Activated CD4-positive, alpha-beta T cell treated with anti-CD3 and anti-CD28 coated beads for 1 hour (primary cell): ENCODE data around the gene LRBA.
"Not testable (repeated sequence)": the region's sequence is repeated elsewhere in the genome, so short reads cannot be mapped to it uniquely, and the experiment has no call there.

Experiments used
- DNase-seq: peaks from one replicate; pipeline ENCODE4 v3.0.0-alpha.2; 2020

Gene LRBA

DNA sequence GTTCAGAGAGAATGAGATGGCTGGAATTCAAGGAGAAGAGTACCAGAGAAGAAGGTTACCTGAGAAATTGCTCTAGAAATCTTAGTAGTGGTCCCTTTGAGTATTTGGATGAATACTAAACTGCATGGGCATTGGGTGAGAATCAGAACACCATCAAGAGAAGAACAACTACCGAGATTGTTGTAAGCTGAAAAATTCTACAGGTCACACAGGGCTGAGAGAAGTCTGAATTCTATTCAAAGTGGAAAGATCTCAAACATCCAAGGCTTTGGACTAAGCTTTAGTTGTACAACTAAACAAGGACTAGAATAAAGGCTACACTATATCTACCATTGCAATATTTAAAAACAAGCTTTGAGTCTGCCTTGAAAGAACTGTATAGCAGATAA, 40.8 kb downstream of the LRBA start:
- no peak for DNase-seq

DNA sequence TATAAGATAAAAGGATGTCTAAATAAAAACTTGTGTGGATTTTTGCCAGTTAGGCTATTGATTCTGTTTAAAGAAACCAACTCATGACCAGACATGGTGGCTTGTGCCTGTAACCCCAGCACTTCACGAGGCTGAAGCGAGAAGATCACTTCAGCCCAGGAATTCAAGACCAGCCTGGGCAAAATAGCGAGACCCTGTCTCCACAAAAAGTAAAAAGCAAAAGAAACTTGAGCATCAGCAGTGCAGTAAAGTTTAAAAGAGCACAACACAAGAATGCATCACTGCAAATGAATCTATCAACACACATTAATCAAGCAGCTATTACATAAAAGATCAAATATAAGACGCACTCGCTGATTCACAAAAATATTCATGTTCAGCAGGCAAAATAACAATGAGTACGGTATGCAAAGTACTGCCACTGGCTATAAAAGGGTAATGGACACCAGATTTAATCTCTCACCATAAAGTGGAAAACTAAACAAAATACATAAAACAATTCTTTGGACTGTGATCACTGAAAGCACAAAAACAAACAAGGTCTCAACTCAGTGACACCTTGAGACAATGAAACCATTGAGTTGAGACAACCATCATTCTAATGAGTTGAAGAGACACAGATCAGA, 41.3 kb downstream of the LRBA start:
- DNase-seq, result no peak

DNA sequence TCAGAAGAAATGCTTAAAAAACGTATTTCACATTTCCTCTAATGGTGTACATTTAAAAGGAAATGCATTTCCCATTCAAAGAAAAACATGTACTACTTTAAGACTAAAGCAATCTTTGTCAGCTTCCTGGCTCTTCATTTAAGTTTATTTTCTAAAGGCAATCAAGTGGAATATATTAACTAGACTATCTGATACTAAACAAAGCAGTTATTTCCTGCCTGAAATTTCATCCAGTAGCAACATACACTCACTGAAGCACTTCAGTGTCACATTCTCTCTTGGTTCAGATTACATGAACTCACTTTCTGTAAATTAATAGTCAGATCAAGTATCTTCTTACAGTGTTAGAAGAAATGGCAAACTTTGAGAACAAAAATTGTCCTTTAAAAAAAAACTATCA, 42.5 kb downstream of the LRBA start:
- no peak for DNase-seq

DNA sequence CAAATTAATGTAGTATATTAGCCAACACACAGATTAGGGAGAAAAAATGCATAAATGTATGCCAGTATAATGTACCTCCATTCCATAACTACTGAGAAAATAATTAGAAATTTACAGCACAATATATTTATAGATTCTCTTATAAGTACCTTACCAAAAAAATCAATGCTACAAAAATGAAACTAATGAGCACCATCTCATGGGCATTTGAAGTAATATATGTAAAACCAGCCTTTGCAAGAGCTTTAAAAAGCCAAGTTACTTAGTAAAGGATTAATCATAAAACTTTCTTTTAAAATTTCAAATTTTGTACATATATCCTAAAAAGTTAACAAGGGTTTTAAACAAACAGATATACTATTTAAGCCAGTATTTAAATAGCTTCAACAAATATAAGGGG, 43.2 kb downstream of the LRBA start:
- no peak for DNase-seq

DNA sequence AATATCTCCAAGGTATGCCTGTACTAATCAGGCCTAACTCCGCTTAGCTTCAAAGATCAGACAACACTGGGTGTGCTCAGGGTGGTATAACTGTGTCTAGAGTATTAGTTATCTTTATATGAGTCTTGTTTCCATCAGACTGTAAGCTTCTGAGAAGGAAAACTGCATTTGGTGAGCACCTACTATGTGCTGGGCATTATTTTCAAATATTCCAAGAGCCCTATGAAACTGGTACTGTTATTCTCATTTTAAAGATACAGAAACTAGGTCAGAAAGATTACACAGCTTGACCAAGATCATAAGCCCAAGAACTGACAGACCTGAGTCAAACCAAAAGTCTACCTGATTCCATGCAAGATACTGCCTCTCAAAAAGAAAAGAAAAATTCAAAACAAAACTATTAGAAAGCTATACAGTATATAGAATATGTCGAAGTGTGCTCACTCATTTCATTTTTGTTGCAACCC, 44.4 kb downstream of the LRBA start:
- DNase-seq, result no peak

DNA sequence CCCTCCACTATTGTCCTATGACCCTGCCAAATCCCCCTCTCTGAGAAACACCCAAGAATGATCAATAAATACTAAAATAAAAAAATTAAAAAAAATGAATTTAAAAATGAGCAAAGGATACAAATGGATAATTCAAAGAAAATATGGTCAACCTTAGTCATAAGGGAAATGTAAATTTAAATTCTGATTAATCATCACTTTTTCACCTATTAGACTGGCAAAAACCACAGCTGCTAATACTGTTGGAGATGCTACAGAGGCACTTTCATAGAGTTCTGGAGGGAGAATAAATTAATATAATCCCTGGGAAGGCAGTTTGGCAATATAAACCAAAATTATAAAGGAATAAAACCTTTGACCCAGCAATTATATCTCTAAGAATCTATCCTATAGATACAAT, 50.3 kb downstream of the LRBA start:
- no peak for DNase-seq

DNA sequence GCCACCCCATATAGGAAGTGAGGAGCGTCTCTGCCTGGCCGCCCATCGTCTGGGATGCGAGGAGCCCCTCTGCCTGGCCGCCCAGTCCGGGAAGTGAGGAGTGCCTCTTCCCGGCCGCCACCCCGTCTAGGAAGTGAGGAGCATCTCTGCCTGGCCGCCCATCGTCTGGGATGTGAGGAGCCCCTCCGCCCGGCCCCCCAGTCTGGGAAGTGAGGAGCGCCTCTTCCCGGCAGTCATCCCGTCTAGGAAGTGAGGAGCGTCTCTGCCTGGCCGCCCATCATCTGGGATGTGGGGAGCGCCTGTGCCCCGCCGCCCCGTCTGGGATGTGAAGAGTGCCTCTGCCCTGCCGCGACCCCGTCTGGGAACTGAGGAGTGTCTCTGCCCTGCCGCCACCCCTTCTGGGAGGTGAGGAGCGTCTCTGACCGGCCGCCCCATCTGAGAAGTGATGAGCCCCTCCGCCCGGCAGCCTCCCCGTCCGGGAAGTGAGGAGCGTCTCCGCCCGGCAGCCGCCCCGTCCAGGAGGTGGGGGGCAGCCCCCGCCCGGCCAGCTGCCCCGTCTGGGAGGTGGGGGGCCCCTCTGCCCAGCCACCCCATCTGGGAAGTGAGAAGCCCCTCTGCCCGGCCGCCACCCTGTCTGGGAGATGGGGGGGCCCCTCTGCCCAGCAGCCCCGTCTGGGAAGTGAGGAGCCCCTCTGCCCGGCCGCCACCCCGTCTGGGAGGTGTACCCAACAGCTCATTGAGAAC, 51.3 kb downstream of the LRBA start:
- DNase-seq, result not testable (repeated sequence)

DNA sequence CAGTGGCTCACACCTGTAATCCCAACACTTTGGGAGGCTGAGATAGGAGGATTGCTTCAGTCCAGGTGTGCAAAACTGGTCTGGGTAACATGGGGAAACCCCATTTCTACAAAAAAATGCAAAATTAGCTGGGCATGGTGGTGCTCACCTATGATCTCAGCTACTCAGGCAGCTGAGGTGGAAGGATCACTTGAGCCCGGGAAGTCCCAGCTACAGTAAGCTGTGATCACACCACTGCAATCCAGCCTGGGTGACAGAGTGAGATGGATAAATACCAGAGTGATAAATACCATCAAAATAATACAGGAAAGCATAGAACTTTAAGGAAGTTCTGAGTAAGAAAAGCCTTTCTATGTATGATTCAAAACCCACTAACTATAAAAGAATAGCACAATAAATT, 52.8 kb downstream of the LRBA start:
- DNase-seq, result no peak

DNA sequence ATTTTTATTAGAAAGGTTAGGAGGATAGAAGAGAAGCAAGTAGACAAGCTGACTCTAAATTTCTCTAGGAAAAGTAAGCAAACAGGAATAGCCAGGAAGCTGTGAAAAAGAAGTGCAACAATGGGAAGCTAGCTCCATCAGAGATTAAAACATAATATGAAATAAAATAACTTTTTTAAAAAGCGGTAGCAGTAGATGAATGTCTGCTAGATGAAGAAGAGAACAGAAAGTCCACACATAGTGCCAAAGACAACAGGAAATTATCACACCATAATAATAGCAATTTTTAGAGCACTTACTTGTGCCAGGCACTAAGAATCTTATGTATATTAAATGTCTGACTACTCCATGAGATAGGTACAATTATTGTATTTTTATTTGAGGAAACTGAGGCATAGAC, 53.5 kb downstream of the LRBA start:
- DNase-seq, result no peak

DNA sequence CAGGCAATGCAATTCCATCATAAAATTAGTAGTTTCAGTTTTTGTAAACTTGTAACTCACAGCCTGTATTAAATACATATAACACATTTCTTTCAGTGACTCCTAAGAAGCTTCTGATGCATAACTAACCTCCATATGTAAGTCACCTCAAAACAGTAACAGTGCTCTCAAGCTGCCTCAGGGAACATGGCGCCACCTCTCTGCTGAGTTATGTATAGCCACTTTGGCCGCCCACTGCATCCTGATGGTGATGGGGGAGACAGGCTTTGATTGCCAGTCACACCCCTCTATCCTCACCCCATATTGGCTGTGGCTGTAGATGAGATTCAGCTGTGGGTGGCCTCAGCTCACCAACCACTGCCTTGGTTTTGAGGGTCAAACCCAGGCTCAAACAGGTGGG, 54.3 kb downstream of the LRBA start:
- DNase-seq, result no peak

DNA sequence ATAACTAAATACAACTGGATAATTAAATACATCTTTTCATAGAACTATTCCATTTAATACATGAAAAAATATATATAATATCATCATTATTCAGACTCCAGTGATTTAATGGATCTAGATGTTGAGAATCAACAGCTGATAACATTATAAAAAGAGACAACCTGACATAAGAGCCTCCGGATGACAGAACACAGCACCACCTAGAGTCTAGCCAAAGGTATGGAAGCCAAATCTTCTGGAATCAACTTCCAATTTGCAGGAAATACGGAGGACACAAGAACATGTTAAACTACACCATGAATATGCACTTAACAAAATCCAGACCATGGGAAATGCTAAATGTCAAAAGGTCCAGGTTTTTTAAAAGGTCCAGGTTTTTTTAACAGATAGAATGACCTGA, 55.0 kb downstream of the LRBA start:
- no peak for DNase-seq

DNA sequence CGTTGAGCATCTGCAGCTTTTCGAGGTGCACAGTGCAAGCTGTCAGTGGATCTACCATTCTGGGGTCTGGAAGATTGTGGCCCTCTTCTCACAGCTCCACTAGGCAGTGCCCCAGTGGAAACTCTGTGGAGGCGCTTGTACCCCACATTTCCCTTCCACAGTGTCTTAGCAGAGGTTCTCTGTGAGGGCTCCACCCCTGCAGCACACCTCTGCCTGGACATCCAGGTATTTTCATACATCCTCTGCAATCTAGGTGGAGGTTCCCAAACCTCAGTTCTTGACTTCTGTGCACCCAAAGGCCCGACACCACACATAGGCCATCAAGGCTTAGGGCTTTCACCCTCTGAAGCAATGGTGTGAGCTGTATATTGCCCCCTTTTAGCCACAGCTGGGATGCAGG, 57.1 kb downstream of the LRBA start:
- not testable (repeated sequence) for DNase-seq

DNA sequence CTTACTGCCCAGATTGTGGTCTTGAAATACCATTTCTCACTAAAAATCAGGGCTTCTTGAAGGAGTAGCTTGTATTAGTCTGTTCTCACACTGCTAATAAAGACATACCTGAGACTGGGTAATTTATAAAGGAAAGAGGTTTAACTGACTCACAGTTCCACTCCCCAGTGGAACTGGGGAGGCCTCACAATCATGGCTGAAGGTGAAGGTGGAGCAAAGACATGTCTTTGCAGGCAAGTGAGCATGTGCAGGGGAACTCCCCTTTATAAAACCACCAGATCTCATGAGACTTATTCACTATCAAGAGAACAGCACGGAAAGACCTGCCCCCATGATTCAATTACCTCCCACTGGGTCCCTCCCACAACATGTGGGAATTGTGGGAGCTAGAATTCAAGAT, 58.0 kb downstream of the LRBA start:
- DNase-seq, result not testable (repeated sequence)

DNA sequence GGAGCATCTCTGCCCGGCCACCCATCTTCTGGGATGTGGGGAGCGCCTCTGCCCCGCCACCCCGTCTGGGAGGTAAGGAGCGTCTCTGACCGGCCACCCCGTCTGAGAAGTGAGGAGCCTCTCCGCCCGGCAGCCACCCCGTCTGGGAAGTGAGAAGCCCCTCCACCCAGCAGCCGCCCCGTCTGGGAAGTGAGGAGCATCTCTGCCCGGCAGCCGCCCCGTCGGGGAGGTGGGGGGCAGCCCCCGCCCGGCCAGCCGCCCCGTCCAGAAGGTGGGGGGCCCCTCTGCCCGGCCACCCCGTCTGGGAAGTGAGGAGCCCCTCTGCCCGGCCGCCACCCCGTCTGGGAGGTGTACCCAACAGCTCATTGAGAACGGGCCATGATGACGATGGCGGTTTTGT, 61.2 kb downstream of the LRBA start:
- not testable (repeated sequence) for DNase-seq

DNA sequence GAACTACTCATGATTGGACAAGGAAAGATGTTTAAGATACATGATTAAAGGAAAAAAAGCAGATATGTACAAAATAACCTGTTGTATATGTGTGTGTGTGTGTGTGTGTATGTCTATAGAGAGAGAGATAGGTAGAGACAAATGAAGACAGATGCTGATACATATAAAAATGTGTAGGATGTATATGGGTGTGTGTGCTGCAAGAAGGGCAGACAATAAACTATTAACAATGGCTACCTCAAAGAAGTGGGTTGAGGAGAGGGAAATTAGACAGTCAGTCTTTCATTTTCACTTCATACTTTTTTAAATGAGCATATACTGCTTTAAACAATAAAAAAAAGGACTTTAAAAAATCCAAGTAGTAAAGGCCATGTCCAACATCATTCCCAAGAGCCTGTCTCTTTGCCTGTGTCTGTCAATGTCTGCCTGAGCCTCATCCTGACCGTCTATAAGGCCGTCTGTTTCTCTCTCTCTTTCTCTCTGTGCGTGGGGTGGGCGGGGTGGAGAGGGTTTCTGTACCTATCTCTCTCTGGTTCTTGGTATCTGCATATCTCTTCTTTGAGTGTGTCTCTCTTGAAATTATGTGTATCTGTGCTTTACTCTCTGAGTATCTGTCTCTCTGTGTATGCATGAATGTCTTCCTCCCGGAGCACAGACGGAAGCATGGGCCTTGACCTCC, 62.8 kb downstream of the LRBA start:
- no peak for DNase-seq

DNA sequence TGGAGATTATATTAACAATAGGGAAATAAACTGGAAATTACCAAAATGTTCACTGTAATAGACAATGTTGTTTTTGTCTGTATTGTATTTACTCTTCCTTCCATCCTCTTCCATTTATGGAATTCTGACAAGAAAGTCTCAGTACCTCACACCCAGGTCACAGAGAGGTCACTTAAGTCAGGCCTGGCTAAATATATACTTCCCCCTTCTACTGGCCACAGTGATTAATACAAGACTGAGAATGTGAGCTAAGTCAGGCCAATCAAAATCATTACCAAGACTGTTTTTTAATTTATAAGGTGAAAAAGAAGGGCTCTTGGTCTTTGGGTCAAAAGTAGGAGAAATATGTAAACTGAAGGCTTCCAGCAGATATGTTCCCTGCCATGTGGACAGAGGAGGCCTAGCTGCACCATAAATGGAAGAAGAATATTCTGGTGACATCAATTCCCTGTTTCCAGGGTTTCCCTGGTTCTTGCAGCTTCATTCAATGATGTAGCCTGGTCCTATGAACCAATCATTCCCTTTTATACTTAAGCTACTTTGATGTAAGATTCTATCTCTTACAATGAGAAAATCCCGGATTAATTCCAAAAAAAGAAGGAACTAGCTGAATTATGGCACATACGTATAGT, 64.3 kb downstream of the LRBA start:
- DNase-seq, result no peak

DNA sequence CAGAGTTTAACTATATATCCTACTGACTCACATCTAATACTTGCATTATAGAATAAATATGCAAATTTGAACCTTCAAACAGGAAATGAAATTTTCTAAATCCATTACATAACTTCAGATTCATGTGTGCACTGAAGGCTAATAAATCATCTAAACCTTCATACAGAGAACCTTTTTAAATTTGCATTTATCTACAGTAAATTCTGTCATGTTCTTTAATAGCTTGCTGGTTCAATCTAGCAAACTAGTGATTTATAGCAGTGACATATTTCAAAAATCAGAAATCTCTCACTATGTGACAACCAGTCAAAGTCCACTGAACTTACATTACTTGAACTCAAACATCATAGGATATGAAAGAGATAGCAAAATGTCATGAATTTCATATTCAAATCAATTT, 65.1 kb downstream of the LRBA start:
- no peak for DNase-seq

DNA sequence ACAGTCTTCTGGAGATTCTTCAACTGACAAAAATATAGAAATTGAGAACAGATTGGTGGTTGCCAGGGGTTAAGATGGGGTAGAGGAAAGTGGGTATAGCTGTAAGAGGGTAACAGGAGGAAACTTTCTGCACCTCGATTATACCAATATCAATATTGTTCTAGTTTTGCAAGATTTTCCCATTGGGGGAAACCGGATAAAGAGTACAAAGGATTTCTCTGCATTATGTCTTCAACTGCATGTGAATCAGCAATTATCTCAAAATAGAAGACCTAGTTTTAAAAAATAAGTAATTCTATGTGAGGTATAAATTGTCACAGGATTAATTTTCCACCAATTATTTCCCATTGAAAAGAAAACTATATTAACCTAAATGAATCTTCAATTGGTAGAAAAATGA, 65.7 kb downstream of the LRBA start:
- DNase-seq, result no peak

DNA sequence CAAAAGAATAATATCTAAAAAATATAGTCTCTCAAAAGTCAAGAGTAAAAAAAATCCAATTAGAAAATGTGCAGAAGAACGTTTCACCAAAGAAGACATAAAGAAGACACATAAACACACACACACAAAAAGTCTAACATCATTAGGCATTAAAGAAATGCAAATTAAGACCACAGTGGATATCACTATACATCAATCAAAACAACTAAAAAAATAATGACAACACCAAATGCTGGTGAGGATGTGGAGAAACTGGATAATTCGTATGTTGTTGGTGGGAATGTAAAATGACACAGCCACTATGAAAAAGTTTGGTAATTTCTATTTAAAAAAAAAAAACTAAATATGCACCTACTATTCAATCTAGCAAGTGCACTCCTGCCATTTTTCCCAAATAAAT, 66.4 kb downstream of the LRBA start:
- no peak for DNase-seq

DNA sequence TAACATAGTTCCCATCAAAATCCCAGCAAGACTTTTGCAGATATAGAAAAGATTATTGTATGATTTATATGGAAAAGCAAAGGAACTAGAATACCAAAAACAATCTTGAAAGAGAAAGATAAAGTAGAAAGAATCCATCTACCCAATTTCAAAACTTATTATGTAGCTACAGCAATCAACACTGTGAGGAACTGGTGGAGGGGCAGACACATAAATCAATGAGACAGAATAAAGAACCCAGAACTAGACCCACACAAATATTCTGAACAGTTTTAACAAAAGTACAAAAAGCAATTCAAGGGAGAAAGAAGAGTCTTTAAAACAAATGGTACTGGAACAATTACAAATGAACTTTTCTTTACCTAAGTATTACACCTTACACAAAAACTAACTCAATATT, 67.0 kb downstream of the LRBA start:
- no peak for DNase-seq

DNA sequence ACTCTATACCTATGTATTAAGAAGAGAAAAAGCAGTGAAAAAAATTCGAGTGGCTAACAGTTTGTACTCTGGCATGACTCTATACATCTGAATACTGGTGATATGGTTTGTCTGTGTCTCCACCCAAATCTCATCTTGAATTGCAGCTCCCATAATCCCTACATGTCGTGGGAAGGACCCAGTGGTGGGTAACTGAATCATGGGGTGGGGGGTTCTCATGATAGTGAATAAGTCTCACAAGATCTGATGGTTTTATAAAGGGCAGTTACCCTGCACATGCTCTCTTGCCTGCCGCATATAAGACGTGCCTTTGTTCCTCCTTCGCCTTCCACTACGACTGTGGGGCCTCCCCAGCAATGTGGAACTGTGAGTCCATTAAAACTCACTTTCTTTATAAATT, 70.4 kb downstream of the LRBA start:
- no peak for DNase-seq

DNA sequence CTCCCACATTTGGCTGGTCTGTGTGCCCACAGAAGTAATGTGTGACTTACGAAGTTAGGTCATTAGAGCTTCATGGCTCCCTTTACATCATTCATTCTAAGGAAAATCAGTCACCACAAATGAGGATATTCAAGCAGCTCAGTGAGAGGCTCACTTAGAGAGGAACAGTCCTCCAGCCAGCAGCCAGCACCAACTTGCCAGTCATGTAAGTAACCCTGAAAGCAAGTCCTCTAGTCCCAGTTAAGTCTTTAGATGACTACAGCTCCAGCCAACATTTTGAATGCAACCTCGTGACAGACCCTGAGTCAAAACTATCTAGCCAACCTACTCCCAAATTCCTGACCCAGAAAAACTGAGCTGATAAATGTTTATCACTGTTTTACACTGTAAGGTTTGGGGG, 71.3 kb downstream of the LRBA start:
- no peak for DNase-seq

DNA sequence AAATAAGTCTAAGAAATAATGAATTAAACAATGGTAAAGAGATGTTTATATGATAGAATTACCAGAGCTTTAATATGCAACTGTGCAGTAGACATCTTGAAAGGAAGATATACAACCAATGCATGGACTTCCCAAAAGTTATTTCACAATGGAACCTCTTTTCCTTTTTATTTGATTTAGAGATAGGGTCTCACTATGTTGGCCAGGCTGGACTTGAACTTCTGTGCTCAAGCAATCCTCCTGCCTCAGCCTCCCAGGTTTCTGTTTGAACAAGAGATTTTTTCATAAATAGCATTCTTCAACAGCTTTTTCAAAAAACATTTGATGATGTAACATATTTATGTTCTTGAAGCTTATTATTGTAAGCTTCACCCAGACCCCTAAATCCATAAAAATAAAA, 72.0 kb downstream of the LRBA start:
- no peak for DNase-seq

DNA sequence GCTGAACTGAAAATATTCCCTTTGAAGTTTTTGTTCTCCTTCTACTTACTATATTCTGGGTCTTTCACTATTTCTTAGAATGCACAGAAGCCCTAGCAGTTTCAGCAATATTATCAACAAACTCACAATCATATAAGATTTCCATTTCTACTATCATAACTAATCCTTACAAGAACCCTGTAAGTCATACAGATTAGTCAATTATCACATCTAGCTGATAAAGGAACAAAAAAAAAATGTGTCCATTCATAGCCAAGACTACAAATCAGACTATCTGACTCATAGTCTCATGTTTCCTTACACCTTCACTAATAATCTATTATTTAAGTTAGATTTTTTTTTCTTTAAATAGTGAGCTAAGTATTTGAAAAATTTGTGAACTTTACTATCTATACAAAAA, 72.5 kb downstream of the LRBA start:
- no peak for DNase-seq
